GM10248 (cell line): ENCODE results near the gene DNAJC6.
A peak's percentile ranks its signal among the peaks of the same experiment; 100 is the strongest.

Source experiments
- CTCF ChIA-PET: fragments of 300-600 bp; sonication (Branson Sonifier 250); formaldehyde crosslinking; extraction: SDS; loops from one replicate; lab custom pipeline; 2021; ENCODE audit warnings: antibody characterized with exemption; lab: Yijun Ruan, JAX
- POLR2A ChIA-PET: fragments of 350-650 bp; sonication (Branson Sonifier 250); formaldehyde crosslinking; extraction: SDS; loops from one replicate; lab custom pipeline; 2020; ENCODE audit warnings: antibody characterized with exemption; lab: Yijun Ruan, JAX
- DNase-seq: peaks from one replicate; pipeline ENCODE4 v3.0.0; 2012; ENCODE audit errors: extremely low spot score
- TF ChIP-seq, protein P1 (sequence below): IDR thresholded peaks from 2 replicates; pipeline ENCODE4 v1.5.1; 2012; ENCODE audit warnings: mild to moderate bottlenecking, low read depth; ENCODE audit errors: extremely low read depth, missing control alignments, control extremely low read depth

The DNAJC6 gene

DNA sequence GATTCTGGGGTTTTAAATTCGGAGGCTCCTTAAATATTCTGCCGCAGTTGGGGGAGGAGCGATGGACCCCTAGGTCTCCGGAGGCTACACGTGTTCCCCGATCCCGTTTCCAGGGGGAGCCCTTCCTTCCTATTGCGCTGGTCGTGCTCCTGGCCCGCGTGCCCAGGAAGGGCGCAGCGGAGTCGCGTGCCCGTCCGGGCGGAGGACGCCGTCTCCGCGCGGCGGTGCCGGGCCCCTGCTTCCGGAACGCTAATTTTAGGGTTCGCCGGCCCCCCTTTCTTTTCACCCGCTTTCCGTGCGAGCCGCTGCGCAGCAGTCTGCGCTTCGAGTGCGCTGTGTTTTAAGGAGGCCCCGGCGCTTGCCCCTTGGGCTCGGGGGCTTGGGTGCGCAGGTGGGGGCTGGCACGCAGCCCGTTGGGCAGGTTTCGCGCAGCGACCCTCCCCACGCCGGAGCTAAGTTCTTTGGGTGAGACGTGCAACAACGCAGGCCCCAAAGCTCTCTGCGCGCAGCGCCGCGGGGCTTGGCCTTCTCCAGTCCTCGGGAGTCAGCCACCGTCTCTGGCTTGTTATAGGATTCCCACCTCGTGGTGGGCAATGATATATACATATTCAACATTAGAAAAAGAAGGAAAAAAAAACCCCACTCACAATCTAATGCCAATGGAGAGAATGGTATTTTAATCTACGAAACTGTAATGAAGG lies 43.5 kb upstream of the DNAJC6 start:
- ChIA-PET POLR2A (no interaction called here), CTCF (no interaction called here)
- DNase-seq, result peak; percentile 40
- TF ChIP-seq, protein P1, sequence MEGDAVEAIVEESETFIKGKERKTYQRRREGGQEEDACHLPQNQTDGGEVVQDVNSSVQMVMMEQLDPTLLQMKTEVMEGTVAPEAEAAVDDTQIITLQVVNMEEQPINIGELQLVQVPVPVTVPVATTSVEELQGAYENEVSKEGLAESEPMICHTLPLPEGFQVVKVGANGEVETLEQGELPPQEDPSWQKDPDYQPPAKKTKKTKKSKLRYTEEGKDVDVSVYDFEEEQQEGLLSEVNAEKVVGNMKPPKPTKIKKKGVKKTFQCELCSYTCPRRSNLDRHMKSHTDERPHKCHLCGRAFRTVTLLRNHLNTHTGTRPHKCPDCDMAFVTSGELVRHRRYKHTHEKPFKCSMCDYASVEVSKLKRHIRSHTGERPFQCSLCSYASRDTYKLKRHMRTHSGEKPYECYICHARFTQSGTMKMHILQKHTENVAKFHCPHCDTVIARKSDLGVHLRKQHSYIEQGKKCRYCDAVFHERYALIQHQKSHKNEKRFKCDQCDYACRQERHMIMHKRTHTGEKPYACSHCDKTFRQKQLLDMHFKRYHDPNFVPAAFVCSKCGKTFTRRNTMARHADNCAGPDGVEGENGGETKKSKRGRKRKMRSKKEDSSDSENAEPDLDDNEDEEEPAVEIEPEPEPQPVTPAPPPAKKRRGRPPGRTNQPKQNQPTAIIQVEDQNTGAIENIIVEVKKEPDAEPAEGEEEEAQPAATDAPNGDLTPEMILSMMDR, result no peak

DNA sequence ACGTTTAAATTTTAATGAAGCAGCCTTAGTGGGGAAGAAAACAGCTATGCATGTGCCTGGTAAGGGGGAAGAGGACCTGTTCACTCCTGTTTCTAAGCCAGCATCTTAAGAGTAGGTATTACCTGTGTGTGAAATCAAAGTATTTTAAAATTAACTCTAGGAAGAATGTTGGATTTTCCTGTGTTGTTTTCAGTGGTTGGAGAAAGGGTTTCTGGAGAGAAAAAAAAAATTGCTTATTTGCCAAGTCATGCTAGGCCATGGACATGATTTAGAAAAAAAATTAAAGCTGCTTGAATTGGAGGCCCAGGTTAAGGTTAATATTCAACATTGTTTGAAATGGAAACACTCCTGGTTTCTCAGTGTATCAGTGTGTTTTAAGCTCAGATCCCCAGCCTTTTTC lies 42.9 kb upstream of the DNAJC6 start:
- ChIA-PET POLR2A (no interaction called here), CTCF (no interaction called here)
- TF ChIP-seq, protein P1, result no peak
- no peak for DNase-seq

DNA sequence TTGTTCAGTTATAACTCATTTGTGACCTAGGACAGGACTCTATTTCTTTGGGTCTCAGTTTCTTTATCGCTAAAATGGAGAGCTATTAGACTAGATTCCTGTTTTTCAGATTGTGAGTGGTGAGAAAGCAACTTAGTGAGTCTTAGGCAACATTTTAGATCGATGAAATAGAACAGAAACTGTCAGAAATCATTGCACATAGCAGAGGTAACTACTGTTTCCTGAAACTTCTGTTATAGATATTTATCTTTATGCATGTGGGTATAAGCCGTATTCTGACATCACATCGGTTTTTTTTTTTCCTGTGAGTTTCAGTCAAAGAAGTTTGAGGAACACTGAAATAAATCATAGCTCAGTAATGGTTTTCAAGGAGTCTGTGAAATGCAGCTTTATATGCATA lies 42.1 kb upstream of the DNAJC6 start:
- DNase-seq, result no peak
- TF ChIP-seq, protein P1, result no peak
- ChIA-PET POLR2A (no interaction called here), CTCF (no interaction called here)

DNA sequence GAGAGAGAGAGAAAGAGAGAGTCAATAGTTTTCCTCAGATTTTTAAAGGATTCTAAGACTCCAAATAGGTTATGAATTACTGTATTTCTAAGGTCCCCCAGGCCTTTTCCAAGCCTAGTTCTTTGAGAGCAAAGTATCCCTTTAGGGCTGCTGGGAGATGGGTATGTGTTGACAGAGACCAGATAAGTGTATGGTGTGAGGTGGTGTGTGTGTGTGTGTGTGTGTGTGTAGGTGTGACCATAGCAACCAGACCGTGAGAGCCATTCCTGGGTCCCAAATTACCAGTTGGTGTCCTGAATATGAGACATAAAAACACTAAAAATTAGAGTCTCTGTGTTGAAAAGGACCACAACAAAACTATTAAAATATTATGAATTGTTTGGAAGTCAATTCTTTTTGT lies 41.7 kb upstream of the DNAJC6 start:
- CTCF ChIA-PET, result interaction anchor here (1.4 kb wide), 1 partner anchor 10 kb away, joined by 8 read pairs; no protein-coding TSS in a partner anchor
- TF ChIP-seq, protein P1, result no peak
- DNase-seq, result no peak
- POLR2A ChIA-PET, result no interaction called here

DNA sequence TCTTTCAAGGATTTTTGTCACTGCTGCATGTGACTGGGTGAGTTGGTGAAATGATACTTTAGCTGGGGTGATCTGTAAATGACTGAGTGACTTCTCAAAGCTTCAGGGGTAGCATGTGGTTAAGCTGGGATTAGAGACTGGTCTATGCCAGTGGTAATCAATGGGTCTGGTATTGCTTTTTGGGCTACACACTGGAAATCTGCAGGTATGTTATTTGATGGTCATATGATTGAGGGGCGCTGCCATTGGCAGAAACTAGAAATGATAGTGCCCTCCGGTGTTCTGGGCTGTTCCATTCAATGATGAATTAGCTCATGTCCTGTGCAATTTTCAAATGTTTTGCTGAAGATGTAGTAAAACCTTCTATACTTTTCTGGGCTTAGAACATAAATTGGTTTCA lies 39.7 kb upstream of the DNAJC6 start:
- TF ChIP-seq, protein P1, result no peak
- ChIA-PET POLR2A (no interaction called here), CTCF (interaction anchor here (0.8 to 1.4 kb wide), 2 partner anchors 17 to 33 kb away, joined by 3 read pairs; no protein-coding TSS in a partner anchor)
- DNase-seq, result no peak

DNA sequence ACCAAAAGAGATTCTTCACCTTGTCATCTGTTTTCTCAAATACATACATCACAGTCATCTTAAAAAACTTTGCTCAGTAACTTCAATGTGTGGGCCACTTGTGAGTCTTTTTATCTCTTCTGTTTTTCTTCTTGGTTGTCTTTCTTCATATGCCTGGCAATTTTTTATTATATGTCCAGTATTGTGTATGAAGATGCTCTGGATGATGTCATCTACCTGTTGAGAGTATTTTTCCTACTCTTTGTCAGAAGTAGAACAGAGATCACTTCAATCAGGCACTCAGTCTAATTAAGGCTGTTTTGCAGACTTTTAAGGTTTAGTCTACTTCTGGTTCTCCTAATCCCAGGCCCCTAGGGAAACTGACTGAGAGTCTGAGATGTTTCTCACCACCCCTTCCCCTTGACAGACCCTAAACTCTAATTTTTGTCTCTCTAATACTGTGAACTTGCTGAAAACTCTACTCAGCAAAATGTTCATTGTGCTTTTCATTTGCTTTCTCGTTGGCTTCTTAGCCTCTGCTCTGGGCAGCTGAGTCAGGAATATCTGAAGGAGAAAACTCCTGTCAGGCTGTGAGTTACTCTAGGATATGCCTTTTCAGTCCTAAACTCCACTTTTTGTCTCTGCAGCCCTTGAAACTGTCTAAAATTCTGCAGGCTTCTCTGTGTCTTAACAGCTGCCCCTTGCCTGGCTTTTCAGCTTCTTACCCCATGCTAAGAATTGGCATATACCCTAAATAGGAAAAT lies 33.0 kb upstream of the DNAJC6 start:
- TF ChIP-seq, protein P1, result no peak
- POLR2A ChIA-PET, result no interaction called here
- CTCF ChIA-PET, result interaction anchor here (1.4 to 2.6 kb wide), 3 partner anchors 8 to 411 kb away, joined by 3 to 8 read pairs (median 3); no protein-coding TSS in a partner anchor
- no peak for DNase-seq
